ENCODE data around the gene TAB2. TPM values are rescaled to one million over a fixed set of nuclear protein-coding genes. Genes with fewer than 3 reads are reported as not detected.

TAB2 gene
- total RNA-seq, 1 experiment from 2014 or later, result 55.6 TPM

DNA sequence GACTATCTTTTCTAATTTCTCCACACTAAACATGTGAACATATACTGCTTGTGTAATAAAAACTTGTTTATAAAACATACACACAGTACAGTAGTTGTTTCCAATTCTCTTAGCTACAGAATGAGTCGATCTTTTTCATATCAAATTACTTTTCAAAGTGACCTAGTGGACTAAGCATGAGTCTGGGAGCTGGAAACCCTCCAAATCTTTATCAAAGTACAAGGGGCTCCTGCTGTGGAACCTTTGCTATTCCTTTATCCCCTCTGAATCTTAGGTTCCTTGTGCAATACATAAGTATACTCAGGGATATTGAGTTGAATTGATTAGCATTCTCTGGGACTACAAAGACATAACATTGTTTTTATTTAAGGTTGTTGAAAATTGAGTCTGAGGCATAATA lies 48.7 kb upstream of the TAB2 start:
- TF ChIP-seq ZNF671 (CRISPR knock-in tag; IDR thresholded peaks at IDR 0.05), result no peak
- no peak for TF ChIP-seq MYBL2 (CRISPR knock-in tag; IDR thresholded peaks at IDR 0.05)
- no peak for TF ChIP-seq JAZF1 (CRISPR knock-in tag; IDR thresholded peaks at IDR 0.05)
- TF ChIP-seq ZNF396 (CRISPR knock-in tag; IDR thresholded peaks at IDR 0.05; ENCODE audit: borderline replicate concordance), result no peak
- TF ChIP-seq, protein P1, sequence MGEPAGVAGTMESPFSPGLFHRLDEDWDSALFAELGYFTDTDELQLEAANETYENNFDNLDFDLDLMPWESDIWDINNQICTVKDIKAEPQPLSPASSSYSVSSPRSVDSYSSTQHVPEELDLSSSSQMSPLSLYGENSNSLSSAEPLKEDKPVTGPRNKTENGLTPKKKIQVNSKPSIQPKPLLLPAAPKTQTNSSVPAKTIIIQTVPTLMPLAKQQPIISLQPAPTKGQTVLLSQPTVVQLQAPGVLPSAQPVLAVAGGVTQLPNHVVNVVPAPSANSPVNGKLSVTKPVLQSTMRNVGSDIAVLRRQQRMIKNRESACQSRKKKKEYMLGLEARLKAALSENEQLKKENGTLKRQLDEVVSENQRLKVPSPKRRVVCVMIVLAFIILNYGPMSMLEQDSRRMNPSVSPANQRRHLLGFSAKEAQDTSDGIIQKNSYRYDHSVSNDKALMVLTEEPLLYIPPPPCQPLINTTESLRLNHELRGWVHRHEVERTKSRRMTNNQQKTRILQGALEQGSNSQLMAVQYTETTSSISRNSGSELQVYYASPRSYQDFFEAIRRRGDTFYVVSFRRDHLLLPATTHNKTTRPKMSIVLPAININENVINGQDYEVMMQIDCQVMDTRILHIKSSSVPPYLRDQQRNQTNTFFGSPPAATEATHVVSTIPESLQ (CRISPR knock-in tag; IDR thresholded peaks at IDR 0.05), result no peak
- TF ChIP-seq ZNF263 (CRISPR knock-in tag; IDR thresholded peaks at IDR 0.05; ENCODE audit: low read depth), result no peak
- no peak for TF ChIP-seq CTCF (IDR thresholded peaks at IDR 0.05)
- TF ChIP-seq, protein P2, sequence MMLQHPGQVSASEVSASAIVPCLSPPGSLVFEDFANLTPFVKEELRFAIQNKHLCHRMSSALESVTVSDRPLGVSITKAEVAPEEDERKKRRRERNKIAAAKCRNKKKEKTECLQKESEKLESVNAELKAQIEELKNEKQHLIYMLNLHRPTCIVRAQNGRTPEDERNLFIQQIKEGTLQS (CRISPR knock-in tag; conservative IDR thresholded peaks at IDR 0.05), result no peak
- no peak for TF ChIP-seq PRDM15 (CRISPR knock-in tag; IDR thresholded peaks at IDR 0.05)
- TF ChIP-seq, protein P3, sequence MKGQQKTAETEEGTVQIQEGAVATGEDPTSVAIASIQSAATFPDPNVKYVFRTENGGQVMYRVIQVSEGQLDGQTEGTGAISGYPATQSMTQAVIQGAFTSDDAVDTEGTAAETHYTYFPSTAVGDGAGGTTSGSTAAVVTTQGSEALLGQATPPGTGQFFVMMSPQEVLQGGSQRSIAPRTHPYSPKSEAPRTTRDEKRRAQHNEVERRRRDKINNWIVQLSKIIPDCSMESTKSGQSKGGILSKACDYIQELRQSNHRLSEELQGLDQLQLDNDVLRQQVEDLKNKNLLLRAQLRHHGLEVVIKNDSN (CRISPR knock-in tag; IDR thresholded peaks at IDR 0.05), result no peak
- no peak for TF ChIP-seq FOXP1 (CRISPR knock-in tag; IDR thresholded peaks at IDR 0.05; ENCODE audit: borderline replicate concordance)
- no peak for TF ChIP-seq GRHL2 (CRISPR knock-in tag; IDR thresholded peaks at IDR 0.05; ENCODE audit: insufficient replicate concordance, severe bottlenecking)
- POLR2A ChIA-PET, result no interaction called here
- Mint-ChIP-seq H3K9me3 (peaks cover 20% of the 10 kb centered on the region), H3K27me3 (ENCODE audit: low read depth) (peaks cover 4% of the 10 kb centered on the region; the same call in 1 of the 2 replicates), H3K27ac (no peak overlapping the region), H3K4me3 (no peak overlapping the region), H3K36me3 (peaks cover 6% of the 10 kb centered on the region; the same call in 1 of the 2 replicates), H3K4me1 (peaks cover 6% of the 10 kb centered on the region; the same call in 1 of the 2 replicates)
- CTCF ChIA-PET, result no interaction called here
- ATAC-seq (no peak), DNase-seq (ENCODE audit: low spot score) (no peak)

DNA sequence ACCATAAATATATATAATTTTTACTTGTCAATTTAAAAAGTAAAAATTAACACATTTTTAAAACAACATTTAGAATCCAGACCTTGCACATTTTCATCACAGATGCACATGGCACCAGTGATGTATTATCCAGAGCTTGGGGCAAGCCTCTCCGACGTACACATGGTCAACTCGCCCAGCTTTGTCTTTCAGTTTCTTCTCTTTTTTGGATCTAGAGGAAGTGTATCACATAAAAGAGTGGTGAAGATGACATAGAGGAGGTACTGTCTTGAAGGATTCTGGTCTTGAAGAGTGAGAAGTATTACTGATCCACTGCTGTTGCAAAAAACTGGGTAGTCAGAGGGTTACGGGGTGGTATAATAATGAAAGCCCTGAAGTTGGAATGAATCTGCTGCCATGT lies 46.9 kb upstream of the TAB2 start:
- ChIA-PET CTCF (no interaction called here), POLR2A (no interaction called here)
- peaks cover 4% of the 10 kb centered on the region; the same call in 1 of the 2 replicates for H3K27me3 Mint-ChIP-seq (ENCODE audit: low read depth)
- H3K4me3 Mint-ChIP-seq, result no peak overlapping the region
- peaks cover 20% of the 10 kb centered on the region for H3K9me3 Mint-ChIP-seq
- no peaks in the 10 kb centered on the region for H3K4me1 Mint-ChIP-seq
- ATAC-seq, result no peak
- DNase-seq (ENCODE audit: low spot score), result no peak
- no peak overlapping the region for H3K27ac Mint-ChIP-seq
- peaks cover 6% of the 10 kb centered on the region; the same call in 1 of the 2 replicates for H3K36me3 Mint-ChIP-seq
- TF ChIP-seq USF2 (CRISPR knock-in tag; IDR thresholded peaks at IDR 0.05) (no peak), ZNF396 (CRISPR knock-in tag; IDR thresholded peaks at IDR 0.05; ENCODE audit: borderline replicate concordance) (no peak), FOXK1 (CRISPR knock-in tag; IDR thresholded peaks at IDR 0.05) (no peak), E2F4 (CRISPR knock-in tag; IDR thresholded peaks at IDR 0.05; ENCODE audit: borderline replicate concordance, low read depth) (no peak), CDX4 (CRISPR knock-in tag; IDR thresholded peaks at IDR 0.05; ENCODE audit: borderline replicate concordance) (no peak)
- TF ChIP-seq, protein P4, sequence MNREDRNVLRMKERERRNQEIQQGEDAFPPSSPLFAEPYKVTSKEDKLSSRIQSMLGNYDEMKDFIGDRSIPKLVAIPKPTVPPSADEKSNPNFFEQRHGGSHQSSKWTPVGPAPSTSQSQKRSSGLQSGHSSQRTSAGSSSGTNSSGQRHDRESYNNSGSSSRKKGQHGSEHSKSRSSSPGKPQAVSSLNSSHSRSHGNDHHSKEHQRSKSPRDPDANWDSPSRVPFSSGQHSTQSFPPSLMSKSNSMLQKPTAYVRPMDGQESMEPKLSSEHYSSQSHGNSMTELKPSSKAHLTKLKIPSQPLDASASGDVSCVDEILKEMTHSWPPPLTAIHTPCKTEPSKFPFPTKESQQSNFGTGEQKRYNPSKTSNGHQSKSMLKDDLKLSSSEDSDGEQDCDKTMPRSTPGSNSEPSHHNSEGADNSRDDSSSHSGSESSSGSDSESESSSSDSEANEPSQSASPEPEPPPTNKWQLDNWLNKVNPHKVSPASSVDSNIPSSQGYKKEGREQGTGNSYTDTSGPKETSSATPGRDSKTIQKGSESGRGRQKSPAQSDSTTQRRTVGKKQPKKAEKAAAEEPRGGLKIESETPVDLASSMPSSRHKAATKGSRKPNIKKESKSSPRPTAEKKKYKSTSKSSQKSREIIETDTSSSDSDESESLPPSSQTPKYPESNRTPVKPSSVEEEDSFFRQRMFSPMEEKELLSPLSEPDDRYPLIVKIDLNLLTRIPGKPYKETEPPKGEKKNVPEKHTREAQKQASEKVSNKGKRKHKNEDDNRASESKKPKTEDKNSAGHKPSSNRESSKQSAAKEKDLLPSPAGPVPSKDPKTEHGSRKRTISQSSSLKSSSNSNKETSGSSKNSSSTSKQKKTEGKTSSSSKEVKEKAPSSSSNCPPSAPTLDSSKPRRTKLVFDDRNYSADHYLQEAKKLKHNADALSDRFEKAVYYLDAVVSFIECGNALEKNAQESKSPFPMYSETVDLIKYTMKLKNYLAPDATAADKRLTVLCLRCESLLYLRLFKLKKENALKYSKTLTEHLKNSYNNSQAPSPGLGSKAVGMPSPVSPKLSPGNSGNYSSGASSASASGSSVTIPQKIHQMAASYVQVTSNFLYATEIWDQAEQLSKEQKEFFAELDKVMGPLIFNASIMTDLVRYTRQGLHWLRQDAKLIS (CRISPR knock-in tag; IDR thresholded peaks at IDR 0.05; ENCODE audit: borderline replicate concordance), result no peak
- TF ChIP-seq, protein P3 (CRISPR knock-in tag; IDR thresholded peaks at IDR 0.05), result no peak

All from WTC11 (cell line).